Measurements from ENCODE around the gene PTBP1. TPM values are rescaled to one million over a fixed set of nuclear protein-coding genes. Genes with fewer than 3 reads are reported as not detected.

The PTBP1 gene
- 67.6 TPM for total RNA-seq
- long read RNA-seq, transcript PTBP1-203 (15 exons, 3,598 nt), result major isoform, 8 of 28 reads
- long read RNA-seq, partial matches to known transcripts, result 11 of 28 reads
- long read RNA-seq, other reads (novel, unspliced or antisense), result 6 of 28 reads

DNA sequence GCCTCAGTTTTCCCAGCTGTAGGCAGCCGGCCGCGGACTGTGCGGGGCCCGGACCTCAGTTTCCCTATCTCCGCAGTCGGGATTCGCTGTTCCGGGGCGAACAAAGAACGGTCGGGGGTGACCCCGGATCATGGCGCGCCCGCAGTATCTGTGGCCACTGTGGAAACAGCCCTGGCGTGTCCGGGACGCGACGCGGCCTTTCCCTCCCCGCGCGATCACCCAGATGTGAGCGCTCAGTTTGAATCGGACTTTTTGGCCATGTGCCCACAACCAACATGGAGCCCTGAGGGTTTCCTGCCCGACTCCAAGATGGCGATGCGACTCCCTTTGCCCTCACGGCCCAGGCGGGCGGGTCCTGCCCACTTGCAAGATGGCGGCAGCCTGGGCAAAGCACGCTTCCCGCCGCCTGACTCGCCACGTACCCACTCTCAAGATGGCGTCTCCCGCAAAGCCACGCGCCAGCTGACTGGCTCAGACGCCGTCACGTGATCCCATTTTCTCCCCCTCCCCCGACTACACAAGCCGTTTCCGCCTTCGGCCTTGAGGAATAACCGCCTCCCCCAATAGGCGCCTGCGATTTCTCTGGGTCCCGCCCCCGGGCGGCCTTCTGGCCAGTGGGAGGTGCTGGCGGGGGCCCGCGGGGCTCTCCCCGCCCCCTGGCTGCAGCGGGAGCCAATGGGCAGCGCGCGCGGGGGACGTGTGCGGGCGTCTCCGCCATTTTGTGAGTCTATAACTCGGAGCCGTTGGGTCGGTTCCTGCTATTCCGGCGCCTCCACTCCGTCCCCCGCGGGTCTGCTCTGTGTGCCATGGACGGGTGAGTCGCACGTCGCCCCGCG, at the start of gene PTBP1:
PTBP1 (plus strand) TSS at position 761 of the 836 bp plus-strand sequence; CDS start at position 807, 46 bp downstream.
- DNase-seq (ENCODE audit: missing footprints), result peak; percentile 100
- ATAC-seq, result peak; percentile 92
- intact Hi-C loops (cut with DNase I), result loop anchor here (5.0 to 10.0 kb wide), 3 partner anchors 222 to 448 kb away; partner anchors contain the start of genes ATP5F1D, BSG, GPX4 and MIDN

GRCh38 chr19:748274-748598, 49.0 kb upstream of the PTBP1 start:
- intact Hi-C loops (cut with DNase I), result no loop called here
- no peak for ATAC-seq
- DNase-seq (ENCODE audit: missing footprints), result no peak

- ATAC-seq, result no peak
- intact Hi-C loops (cut with DNase I), result no loop called here
- no peak for DNase-seq (ENCODE audit: missing footprints)
Measured at GRCh38 chr19:749811-750210, 47.4 kb upstream of the PTBP1 start.

DNA sequence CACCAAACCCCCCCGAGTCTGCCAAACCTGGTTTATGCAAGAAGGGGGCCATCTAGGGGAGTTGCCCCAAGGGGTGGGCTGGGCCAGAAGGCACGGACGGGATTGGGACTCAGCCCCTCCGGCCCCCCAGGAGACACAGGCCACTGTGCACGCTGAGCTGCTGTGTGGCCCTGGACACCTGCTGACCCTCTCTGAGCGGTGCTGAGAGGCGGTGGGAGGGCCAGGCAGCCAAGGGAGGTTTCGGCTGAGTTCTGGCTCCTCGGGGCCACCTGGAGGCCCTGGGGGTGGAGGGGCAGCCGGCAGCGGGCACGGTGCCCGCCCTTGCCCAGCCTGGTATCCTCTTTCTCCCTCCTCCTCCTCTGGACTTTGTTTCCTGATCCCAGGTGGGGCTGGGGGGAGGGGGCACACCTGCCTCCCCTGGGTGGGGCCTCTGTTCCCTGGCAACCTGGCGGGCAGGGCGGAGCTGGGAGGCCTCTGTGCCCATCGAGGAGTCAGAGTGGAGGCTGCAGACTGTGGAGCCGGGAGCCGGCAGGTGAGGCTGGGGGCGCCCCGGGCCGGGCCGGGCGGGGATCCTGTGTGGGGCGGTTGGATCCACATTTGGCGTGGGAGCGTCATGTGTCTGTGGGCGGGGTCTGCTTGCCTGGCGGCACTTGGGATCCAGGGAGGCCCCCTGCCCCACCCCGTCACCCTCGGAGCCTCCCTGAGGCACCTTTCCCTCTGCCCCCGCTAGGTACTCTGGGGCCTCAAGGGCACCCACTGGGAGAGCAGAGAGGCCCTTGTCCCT, 46.4 kb upstream of the PTBP1 start, which contains the start of gene MISP:
MISP (plus strand) TSS at position 473 of the 784 bp plus-strand sequence. CDS start 5,835 bp downstream, outside the sequence.
- intact Hi-C loops (cut with DNase I), result no loop called here
- no peak for DNase-seq (ENCODE audit: missing footprints)
- no peak for ATAC-seq

DNA sequence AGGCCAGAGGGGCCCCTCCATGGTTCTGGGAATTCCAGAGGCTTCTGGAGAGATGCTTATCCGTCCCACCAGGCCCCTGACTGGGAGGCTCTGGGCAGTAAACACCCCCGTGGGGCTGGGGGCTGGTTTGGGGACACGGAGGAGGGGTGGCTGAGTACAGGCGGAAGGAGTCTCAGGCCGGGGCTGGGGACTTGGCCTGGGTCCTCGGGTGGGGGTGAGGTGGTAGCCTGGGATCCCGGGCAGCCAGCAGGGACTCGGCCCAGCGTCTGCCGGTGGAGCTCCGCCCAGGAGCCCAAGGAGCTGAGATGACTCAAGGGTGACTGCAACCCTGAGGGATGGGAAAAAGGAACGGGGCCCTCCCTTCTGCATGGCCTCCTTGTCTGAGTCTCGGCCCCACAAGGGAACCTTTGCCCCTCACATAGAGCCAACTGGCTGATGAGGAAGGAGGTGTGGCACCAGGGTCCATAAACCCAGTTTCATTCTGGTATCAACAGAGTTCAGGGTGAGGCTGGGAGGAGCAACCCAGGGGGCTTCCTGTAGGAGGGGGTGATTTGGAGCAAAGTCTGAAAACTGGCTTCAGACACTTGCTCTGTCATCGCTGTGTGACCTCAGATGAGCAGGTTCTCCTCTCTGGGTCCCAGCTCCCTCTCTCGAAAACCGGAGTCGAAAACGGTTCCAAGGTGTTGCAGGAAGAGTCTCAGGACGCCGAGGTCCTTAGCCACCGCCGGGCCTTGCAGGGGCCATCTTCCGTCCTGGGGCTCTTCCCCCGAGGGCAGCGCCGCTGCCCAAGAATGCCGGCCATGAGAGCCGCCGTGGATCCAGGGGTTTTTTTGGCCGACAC, 45.5 kb upstream of the PTBP1 start:
- intact Hi-C loops (cut with DNase I), result no loop called here
- no peak for ATAC-seq
- no peak for DNase-seq (ENCODE audit: missing footprints)

- peak; percentile 40 for ATAC-seq
- intact Hi-C loops (cut with DNase I), result no loop called here
- DNase-seq (ENCODE audit: missing footprints), result no peak
Measured at GRCh38 chr19:752652-753517, 44.4 kb upstream of the PTBP1 start.

- ATAC-seq, result no peak
- no peak for DNase-seq (ENCODE audit: missing footprints)
- intact Hi-C loops (cut with DNase I), result no loop called here
Measured at GRCh38 chr19:754530-754929, 42.7 kb upstream of the PTBP1 start.

- no peak for ATAC-seq
- intact Hi-C loops (cut with DNase I), result no loop called here
- no peak for DNase-seq (ENCODE audit: missing footprints)
Measured at GRCh38 chr19:755063-755462, 42.2 kb upstream of the PTBP1 start.

GRCh38 chr19:756236-756635, 41.0 kb upstream of the PTBP1 start:
- intact Hi-C loops (cut with DNase I), result no loop called here
- ATAC-seq (no peak), DNase-seq (ENCODE audit: missing footprints) (no peak)

DNA sequence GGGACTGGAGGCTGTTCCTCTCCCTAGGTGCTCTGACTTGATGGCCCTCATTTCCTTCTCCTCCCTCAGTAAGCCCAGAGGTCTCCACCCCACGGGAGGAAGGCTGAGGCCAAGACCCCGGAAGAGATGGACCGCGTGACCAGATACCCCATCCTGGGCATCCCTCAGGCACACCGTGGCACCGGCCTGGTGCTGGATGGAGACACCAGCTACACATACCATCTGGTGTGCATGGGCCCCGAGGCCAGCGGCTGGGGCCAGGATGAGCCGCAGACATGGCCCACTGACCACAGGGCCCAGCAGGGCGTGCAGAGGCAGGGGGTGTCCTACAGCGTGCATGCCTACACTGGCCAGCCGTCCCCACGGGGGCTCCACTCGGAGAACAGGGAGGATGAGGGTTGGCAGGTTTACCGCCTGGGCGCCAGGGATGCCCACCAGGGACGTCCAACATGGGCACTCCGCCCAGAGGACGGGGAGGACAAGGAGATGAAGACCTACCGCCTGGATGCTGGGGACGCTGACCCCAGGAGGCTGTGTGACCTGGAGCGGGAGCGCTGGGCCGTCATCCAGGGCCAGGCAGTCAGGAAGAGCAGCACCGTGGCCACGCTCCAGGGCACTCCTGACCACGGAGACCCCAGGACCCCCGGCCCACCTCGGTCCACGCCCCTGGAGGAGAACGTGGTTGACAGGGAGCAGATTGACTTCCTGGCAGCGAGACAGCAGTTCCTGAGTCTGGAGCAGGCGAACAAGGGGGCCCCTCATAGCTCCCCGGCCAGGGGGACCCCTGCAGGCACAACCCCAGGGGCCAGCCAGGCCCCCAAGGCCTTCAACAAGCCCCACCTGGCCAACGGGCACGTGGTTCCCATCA, 40.2 kb upstream of the PTBP1 start:
- intact Hi-C loops (cut with DNase I), result no loop called here
- DNase-seq (ENCODE audit: missing footprints), result peak; percentile 53
- no peak for ATAC-seq

DNA sequence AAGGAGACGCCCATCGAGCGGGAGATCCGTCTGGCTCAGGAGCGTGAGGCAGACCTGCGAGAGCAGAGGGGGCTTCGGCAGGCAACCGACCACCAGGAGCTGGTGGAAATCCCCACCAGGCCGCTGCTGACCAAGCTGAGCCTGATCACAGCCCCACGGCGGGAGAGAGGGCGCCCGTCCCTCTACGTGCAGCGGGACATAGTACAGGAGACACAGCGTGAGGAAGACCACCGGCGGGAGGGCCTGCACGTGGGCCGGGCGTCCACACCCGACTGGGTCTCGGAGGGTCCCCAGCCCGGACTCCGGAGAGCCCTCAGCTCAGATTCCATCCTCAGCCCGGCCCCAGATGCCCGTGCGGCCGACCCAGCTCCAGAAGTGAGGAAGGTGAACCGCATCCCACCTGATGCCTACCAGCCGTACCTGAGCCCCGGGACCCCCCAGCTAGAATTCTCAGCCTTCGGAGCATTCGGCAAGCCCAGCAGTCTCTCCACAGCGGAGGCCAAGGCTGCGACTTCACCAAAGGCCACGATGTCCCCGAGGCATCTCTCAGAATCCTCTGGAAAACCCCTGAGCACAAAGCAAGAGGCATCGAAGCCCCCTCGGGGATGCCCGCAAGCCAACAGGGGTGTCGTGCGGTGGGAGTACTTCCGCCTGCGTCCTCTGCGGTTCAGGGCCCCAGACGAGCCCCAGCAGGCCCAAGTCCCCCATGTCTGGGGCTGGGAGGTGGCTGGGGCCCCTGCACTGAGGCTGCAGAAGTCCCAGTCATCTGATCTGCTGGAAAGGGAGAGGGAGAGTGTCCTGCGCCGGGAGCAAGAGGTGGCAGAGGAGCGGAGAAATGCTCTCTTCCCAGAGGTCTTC, 39.2 kb upstream of the PTBP1 start:
- DNase-seq (ENCODE audit: missing footprints), result peak; percentile 48
- no peak for ATAC-seq
- intact Hi-C loops (cut with DNase I), result no loop called here

DNA sequence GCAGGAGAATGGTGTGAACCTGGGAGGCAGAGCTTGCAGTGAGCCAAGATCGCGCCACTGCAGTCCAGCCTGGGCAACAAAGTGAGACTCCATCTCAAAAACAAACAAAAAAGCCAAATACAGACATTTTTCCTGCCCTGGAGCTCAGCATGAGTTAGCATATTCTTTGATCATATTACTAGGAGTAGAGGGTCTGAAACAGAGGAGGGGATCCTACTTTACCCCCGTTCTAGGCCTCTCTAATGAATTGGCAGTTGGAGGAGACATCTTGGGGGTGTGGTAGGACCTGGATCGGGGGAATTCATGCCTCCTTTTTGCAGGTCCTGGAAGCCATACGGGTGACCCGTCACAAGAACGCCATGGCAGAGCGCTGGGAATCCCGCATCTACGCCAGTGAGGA, 34.1 kb upstream of the PTBP1 start:
- no peak for DNase-seq (ENCODE audit: missing footprints)
- ATAC-seq, result no peak
- intact Hi-C loops (cut with DNase I), result no loop called here

GRCh38 chr19:763869-764268, 33.4 kb upstream of the PTBP1 start:
- intact Hi-C loops (cut with DNase I), result no loop called here
- DNase-seq (ENCODE audit: missing footprints), result no peak
- no peak for ATAC-seq

GRCh38 chr19:764301-764700, 33.0 kb upstream of the PTBP1 start:
- intact Hi-C loops (cut with DNase I), result no loop called here
- ATAC-seq (no peak), DNase-seq (ENCODE audit: missing footprints) (no peak)

- no peak for ATAC-seq
- intact Hi-C loops (cut with DNase I), result no loop called here
- no peak for DNase-seq (ENCODE audit: missing footprints)
Measured at GRCh38 chr19:765179-765738, 32.0 kb upstream of the PTBP1 start.

- intact Hi-C loops (cut with DNase I), result no loop called here
- peak; percentile 13 for DNase-seq (ENCODE audit: missing footprints)
- no peak for ATAC-seq
Measured at GRCh38 chr19:768424-768823, 28.8 kb upstream of the PTBP1 start.

Measured in Right ventricle myocardium inferior (tissue), 1 donor.